H1 (cell line): ENCODE measurements around the gene ADAMTS17. TPM values are rescaled to one million over a fixed set of nuclear protein-coding genes. Genes with fewer than 3 reads are reported as not detected.

Experiments used
- BCL11A ChIP-seq, 2 experiments: IDR thresholded peaks; one replicate each; pipeline ENCODE4 v1.6.1; 2011; ENCODE audit warnings: low read depth in 2 of 2, low read length in 2 of 2, mild to moderate bottlenecking in 2 of 2
- CBX5 ChIP-seq: fragments of 300-800, 300-1000 bp; sonication (generic); IDR thresholded peaks from 2 replicates; pipeline ENCODE4 v1.7.1; 2016; ENCODE audit warnings: antibody characterized with exemption, low read length, low read depth
- HDAC6 ChIP-seq: IDR thresholded peaks from one replicate; pipeline ENCODE4 v1.7.1; 2012; ENCODE audit warnings: low read depth, mild to moderate bottlenecking, inconsistent platforms, low read length, moderate library complexity
- MAFK ChIP-seq: IDR thresholded peaks from 2 replicates; pipeline ENCODE4 v1.6.1; 2012; ENCODE audit warnings: low read depth, mild to moderate bottlenecking, improper control_type of control experiment, low read length
- SIN3A ChIP-seq, 2 experiments: IDR thresholded peaks in 1 of 2; conservative IDR thresholded peaks in 1 of 2; 2 replicates each; pipeline ENCODE4 v1.6.1; 2011 to 2012; ENCODE audit warnings: low read length in 2 of 2, improper control_type of control experiment in 1 of 2, low read depth in 1 of 2, mild to moderate bottlenecking in 1 of 2
- SP2 ChIP-seq: IDR thresholded peaks from 2 replicates; pipeline ENCODE4 v1.6.1; 2012; ENCODE audit warnings: mild to moderate bottlenecking, low read length, inconsistent platforms
- SUZ12 ChIP-seq: fragments of 200-600 bp; sonication (generic); IDR thresholded peaks from 2 replicates; pipeline ENCODE4 v1.6.1; 2012; ENCODE audit warnings: mild to moderate bottlenecking, inconsistent platforms, low read length, moderate library complexity, mixed read lengths
- ZNF274 ChIP-seq: IDR thresholded peaks from 2 replicates; pipeline ENCODE4 v1.7.0; 2012; ENCODE audit warnings: low read length, borderline replicate concordance; ENCODE audit errors: extremely low read depth
- polyA plus RNA-seq, 7 experiments: library from polyadenylated mRNA; depleted of rRNA in 3 of 7; stranded (reverse) in 5 of 7; unstranded in 2 of 7; fragments of >200 nt in 5 of 7; fragments of 200-250 nt in 2 of 7; gene quantifications; 1 replicate in 5 of 7; 2 replicates in 1 of 7; 4 replicates in 1 of 7; pipeline versions ENCODE4 v1.2.1 to v1.2.3, GENCODE V29; 2011 to 2013; ENCODE audit warnings: missing spikeins in 2 of 7, mixed read lengths in 2 of 7
- total RNA-seq: library from RNA; stranded (reverse); fragmentation: NEBNext Ultra II Directional; extraction: Animal tissue kit (Norgen Biotek cat#: 25700); gene quantifications from 2 replicates; pipeline ENCODE4 v1.2.1, GENCODE V29; 2021
- TF ChIP-seq, protein P1 (sequence below): IDR thresholded peaks from 2 replicates; pipeline ENCODE4 v1.6.1; 2011; ENCODE audit warnings: low read length, improper control_type of control experiment

ADAMTS17 gene
- total and polyA plus RNA-seq, 2 of the 8 experiments (the other 6 are each of a cell fraction or from before 2014, with no cell fraction given): 0.51 to 1.7 TPM

DNA sequence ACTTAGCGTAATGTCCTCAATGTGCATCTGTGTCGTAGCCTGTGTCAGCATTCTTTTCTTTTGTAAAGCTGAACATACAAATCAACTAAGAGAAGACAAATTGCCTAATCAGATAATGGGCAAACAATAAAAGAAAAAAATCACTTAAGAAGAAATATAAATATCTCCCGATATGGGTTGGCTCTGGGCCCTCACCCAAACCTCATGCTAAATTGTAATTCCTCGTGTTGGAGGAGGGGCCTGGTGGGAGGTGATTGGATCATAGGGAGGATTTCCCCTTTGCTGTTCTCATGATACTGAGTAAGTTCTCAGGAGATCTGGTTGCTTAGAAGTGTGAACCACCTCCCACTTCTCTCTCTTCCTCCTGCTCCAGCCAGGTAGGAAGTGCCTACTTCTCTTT lies 323.6 kb downstream of the ADAMTS17 start (continued):
- TF ChIP-seq ZNF274: no peak
- no peak for TF ChIP-seq SUZ12
- no peak for TF ChIP-seq MAFK
- no peak for TF ChIP-seq SIN3A (conservative IDR thresholded peaks at IDR 0.05 in 1 of 2, IDR thresholded peaks at IDR 0.05 in 1 of 2; ENCODE audit: low read depth in 1 of 2, low read length in 2 of 2)
- no peak for TF ChIP-seq SP2
- TF ChIP-seq, protein P1, sequence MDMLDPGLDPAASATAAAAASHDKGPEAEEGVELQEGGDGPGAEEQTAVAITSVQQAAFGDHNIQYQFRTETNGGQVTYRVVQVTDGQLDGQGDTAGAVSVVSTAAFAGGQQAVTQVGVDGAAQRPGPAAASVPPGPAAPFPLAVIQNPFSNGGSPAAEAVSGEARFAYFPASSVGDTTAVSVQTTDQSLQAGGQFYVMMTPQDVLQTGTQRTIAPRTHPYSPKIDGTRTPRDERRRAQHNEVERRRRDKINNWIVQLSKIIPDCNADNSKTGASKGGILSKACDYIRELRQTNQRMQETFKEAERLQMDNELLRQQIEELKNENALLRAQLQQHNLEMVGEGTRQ: no peak
- no peak for TF ChIP-seq BCL11A (IDR thresholded peaks at IDR 0.05; ENCODE audit: low read depth in 2 of 2, low read length in 2 of 2)
- TF ChIP-seq CBX5: no peak
- TF ChIP-seq HDAC6: no peak
- TF ChIP-seq, all 59 proteins: peak for 0
